ENCODE data around the gene SEC31A. TPM values are rescaled to one million over a fixed set of nuclear protein-coding genes. Genes with fewer than 3 reads are reported as not detected.
A peak's percentile ranks its signal among the peaks of the same experiment; 100 is the strongest.
"Not testable (repeated sequence)": the region's sequence is repeated elsewhere in the genome, so short reads cannot be mapped to it uniquely, and the experiment has no call there.

Gene SEC31A
- total RNA-seq, 1 donor from 2014 or later: 360 TPM

GRCh38 chr4:82818664-82819662 is 72.0 kb downstream of the SEC31A start:
- DNase-seq (ENCODE audit: extremely low spot score, unreplicated experiment): no peak
- H3K36me3 Mint-ChIP-seq (ENCODE audit: unreplicated experiment): peaks cover 56% of the 10 kb centered on the region
- no peaks in the 10 kb centered on the region for H3K9me3 Mint-ChIP-seq (ENCODE audit: unreplicated experiment)
- no peak overlapping the region for H3K4me3 Mint-ChIP-seq (ENCODE audit: unreplicated experiment)
- no peak for TF ChIP-seq CTCF (IDR thresholded peaks at IDR 0.05)
- no peak overlapping the region for H3K27ac Mint-ChIP-seq (ENCODE audit: unreplicated experiment)
- no peaks in the 10 kb centered on the region for H3K27me3 Mint-ChIP-seq (ENCODE audit: unreplicated experiment)
- no peaks in the 10 kb centered on the region for H3K4me1 Mint-ChIP-seq (ENCODE audit: unreplicated experiment)

GRCh38 chr4:82816874-82817273 is 74.1 kb downstream of the SEC31A start:
- H3K4me1 Mint-ChIP-seq (ENCODE audit: unreplicated experiment): peaks cover 11% of the 10 kb centered on the region
- H3K9me3 Mint-ChIP-seq (ENCODE audit: unreplicated experiment); H3K4me3 Mint-ChIP-seq (ENCODE audit: unreplicated experiment); H3K27ac Mint-ChIP-seq (ENCODE audit: unreplicated experiment); DNase-seq (ENCODE audit: extremely low spot score, unreplicated experiment); H3K27me3 Mint-ChIP-seq (ENCODE audit: unreplicated experiment): not testable (repeated sequence)
- peaks cover 41% of the 10 kb centered on the region for H3K36me3 Mint-ChIP-seq (ENCODE audit: unreplicated experiment)

- Mint-ChIP-seq H3K4me3 (ENCODE audit: unreplicated experiment) (no peak overlapping the region), H3K27me3 (ENCODE audit: unreplicated experiment) (no peaks in the 10 kb centered on the region), H3K36me3 (ENCODE audit: unreplicated experiment) (peaks cover 24% of the 10 kb centered on the region), H3K27ac (ENCODE audit: unreplicated experiment) (peak overlapping the region; percentile 14), H3K4me1 (ENCODE audit: unreplicated experiment) (peaks cover 22% of the 10 kb centered on the region), H3K9me3 (ENCODE audit: unreplicated experiment) (no peaks in the 10 kb centered on the region)
- TF ChIP-seq CTCF (IDR thresholded peaks at IDR 0.05): no peak
- no peak for DNase-seq (ENCODE audit: extremely low spot score, unreplicated experiment)
These were observed 76.9 kb downstream of the SEC31A start for GRCh38 chr4:82814034-82814433.

- no peaks in the 10 kb centered on the region for H3K27me3 Mint-ChIP-seq (ENCODE audit: unreplicated experiment)
- no peaks in the 10 kb centered on the region for H3K9me3 Mint-ChIP-seq (ENCODE audit: unreplicated experiment)
- H3K27ac Mint-ChIP-seq (ENCODE audit: unreplicated experiment): peak overlapping the region; percentile 80
- peaks cover 26% of the 10 kb centered on the region for H3K4me1 Mint-ChIP-seq (ENCODE audit: unreplicated experiment)
- TF ChIP-seq CTCF (IDR thresholded peaks at IDR 0.05): no peak
- H3K4me3 Mint-ChIP-seq (ENCODE audit: unreplicated experiment): no peak overlapping the region
- no peak for DNase-seq (ENCODE audit: extremely low spot score, unreplicated experiment)
- H3K36me3 Mint-ChIP-seq (ENCODE audit: unreplicated experiment): peaks cover 5% of the 10 kb centered on the region
These were observed 79.1 kb downstream of the SEC31A start for GRCh38 chr4:82811838-82812341.

- peak overlapping the region; percentile 80 for H3K27ac Mint-ChIP-seq (ENCODE audit: unreplicated experiment)
- H3K36me3 Mint-ChIP-seq (ENCODE audit: unreplicated experiment): peaks cover 5% of the 10 kb centered on the region
These were observed 79.6 kb downstream of the SEC31A start for GRCh38 chr4:82811392-82811791.

More at GRCh38 chr4:82811392-82811791, 79.6 kb downstream of the SEC31A start:
- no peak for DNase-seq (ENCODE audit: extremely low spot score, unreplicated experiment)
- Mint-ChIP-seq H3K9me3 (ENCODE audit: unreplicated experiment) (no peaks in the 10 kb centered on the region), H3K27me3 (ENCODE audit: unreplicated experiment) (no peaks in the 10 kb centered on the region), H3K4me1 (ENCODE audit: unreplicated experiment) (peaks cover 26% of the 10 kb centered on the region), H3K4me3 (ENCODE audit: unreplicated experiment) (no peak overlapping the region)
- TF ChIP-seq CTCF (IDR thresholded peaks at IDR 0.05): no peak

Data from osteocyte (in vitro differentiated cells).